ENCODE results near the gene PLA2G2C.

- TF ChIP-seq CREB1 (IDR thresholded peaks at IDR 0.05) (0 out of 2 replicates have a peak, but pooled peaks have one; percentile 3), CREB1 (CRISPR knock-in tag; IDR thresholded peaks at IDR 0.05) (no peak), ZKSCAN8 (CRISPR knock-in tag; IDR thresholded peaks at IDR 0.05; ENCODE audit: borderline replicate concordance) (no peak), MYC (CRISPR knock-in tag; IDR thresholded peaks at IDR 0.05; ENCODE audit: borderline replicate concordance) (no peak), USF2 (IDR thresholded peaks at IDR 0.05; ENCODE audit: low read depth, low read length) (no peak), USF2 (CRISPR knock-in tag; IDR thresholded peaks at IDR 0.05; ENCODE audit: borderline replicate concordance) (no peak), PAX8 (CRISPR knock-in tag; IDR thresholded peaks at IDR 0.05; ENCODE audit: borderline replicate concordance) (no peak), POLR2AphosphoS5 (IDR thresholded peaks at IDR 0.05; ENCODE audit: low read depth, low read length) (no peak), CTCF (CRISPR knock-in tag; IDR thresholded peaks at IDR 0.05) (no peak), ZNF704 (CRISPR knock-in tag; IDR thresholded peaks at IDR 0.05; ENCODE audit: borderline replicate concordance) (no peak), RCOR2 (CRISPR knock-in tag; IDR thresholded peaks at IDR 0.05) (no peak), JUN (CRISPR knock-in tag; IDR thresholded peaks at IDR 0.05) (no peak)
- TF ChIP-seq, protein P1, sequence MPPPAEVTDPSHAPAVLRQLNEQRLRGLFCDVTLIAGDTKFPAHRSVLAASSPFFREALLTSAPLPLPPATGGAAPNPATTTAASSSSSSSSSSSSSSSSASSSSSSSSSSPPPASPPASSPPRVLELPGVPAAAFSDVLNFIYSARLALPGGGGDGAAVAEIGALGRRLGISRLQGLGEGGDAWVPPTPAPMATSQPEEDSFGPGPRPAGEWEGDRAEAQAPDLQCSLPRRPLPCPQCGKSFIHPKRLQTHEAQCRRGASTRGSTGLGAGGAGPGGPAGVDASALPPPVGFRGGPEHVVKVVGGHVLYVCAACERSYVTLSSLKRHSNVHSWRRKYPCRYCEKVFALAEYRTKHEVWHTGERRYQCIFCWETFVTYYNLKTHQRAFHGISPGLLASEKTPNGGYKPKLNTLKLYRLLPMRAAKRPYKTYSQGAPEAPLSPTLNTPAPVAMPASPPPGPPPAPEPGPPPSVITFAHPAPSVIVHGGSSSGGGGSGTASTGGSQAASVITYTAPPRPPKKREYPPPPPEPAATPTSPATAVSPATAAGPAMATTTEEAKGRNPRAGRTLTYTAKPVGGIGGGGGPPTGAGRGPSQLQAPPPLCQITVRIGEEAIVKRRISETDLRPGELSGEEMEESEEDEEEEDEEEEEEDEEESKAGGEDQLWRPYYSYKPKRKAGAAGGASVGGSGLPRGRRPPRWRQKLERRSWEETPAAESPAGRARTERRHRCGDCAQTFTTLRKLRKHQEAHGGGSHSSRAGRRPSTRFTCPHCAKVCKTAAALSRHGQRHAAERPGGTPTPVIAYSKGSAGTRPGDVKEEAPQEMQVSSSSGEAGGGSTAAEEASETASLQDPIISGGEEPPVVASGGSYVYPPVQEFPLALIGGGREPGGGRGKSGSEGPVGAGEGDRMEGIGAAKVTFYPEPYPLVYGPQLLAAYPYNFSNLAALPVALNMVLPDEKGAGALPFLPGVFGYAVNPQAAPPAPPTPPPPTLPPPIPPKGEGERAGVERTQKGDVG (CRISPR knock-in tag; IDR thresholded peaks at IDR 0.05; ENCODE audit: borderline replicate concordance), result no peak
Observed at GRCh38 chr1:20183035-20183434, 3.3 kb downstream of the PLA2G2C start.

Data from HepG2 (cell line).